Measurements from ENCODE around the gene GPRC5C. TPM values are rescaled to one million over a fixed set of nuclear protein-coding genes. Genes with fewer than 3 reads are reported as not detected.

The GPRC5C gene
- total RNA-seq, 1 donor from 2014 or later: 58.2 TPM

DNA sequence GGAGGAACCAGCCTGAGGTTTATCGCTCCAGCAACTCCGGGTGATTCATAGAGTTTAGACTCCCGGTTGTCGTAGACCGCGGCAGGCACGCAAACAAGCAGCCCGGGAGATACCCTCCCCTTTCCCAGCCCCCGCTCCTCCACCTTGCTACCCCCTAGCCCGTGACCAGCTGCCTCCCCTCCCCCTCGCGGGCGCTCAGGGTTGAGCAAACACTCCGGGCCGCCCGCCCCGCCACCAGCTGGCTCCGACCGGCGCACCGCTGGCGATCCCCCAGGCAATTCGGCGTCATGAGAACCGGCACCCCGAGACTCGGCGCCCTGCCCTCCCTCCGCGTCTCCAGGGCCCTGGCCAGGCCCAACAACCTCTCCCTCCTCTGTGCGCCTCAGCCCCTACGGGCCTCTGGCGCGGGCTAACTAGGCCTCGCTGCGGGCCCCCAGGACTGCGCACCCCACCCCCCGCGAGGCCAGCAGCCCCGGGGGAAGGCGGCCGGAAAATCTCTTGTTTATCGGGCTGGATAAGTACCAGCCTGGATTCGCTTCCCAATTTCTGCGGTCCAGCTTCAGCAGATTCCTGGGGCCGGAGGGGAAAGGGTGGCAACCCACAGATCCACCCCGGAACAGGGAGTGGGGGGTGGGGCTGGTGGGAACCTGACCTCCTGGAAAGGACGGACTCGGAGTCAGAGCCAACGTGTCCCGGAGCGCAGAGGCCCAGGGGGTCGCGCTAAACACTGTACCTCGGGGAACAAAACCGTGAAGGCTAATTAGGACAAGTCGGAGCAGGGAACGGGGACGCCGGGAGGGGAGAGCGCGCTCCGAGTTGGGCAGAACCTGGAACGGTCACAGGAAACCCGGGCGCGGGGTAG, 951 bp upstream of the GPRC5C start:
- Histone ChIP-seq H3K4me3 (peak overlapping the region; percentile 67), H3K36me3 (no peaks in the 10 kb centered on the region), H3K27me3 (ENCODE audit: low read depth) (peaks cover 38% of the 10 kb centered on the region), H3K4me1 (peaks cover 51% of the 10 kb centered on the region), H3K9me3 (no peaks in the 10 kb centered on the region), H3K27ac (peak overlapping the region; percentile 87)
- peak; percentile 90 for DNase-seq
- peak; percentile 77 to 83 for ATAC-seq
- intact Hi-C loops (cut with DNase I): no loop called here
- TF ChIP-seq, protein P1, sequence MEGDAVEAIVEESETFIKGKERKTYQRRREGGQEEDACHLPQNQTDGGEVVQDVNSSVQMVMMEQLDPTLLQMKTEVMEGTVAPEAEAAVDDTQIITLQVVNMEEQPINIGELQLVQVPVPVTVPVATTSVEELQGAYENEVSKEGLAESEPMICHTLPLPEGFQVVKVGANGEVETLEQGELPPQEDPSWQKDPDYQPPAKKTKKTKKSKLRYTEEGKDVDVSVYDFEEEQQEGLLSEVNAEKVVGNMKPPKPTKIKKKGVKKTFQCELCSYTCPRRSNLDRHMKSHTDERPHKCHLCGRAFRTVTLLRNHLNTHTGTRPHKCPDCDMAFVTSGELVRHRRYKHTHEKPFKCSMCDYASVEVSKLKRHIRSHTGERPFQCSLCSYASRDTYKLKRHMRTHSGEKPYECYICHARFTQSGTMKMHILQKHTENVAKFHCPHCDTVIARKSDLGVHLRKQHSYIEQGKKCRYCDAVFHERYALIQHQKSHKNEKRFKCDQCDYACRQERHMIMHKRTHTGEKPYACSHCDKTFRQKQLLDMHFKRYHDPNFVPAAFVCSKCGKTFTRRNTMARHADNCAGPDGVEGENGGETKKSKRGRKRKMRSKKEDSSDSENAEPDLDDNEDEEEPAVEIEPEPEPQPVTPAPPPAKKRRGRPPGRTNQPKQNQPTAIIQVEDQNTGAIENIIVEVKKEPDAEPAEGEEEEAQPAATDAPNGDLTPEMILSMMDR (IDR thresholded peaks at IDR 0.05): no peak

DNA sequence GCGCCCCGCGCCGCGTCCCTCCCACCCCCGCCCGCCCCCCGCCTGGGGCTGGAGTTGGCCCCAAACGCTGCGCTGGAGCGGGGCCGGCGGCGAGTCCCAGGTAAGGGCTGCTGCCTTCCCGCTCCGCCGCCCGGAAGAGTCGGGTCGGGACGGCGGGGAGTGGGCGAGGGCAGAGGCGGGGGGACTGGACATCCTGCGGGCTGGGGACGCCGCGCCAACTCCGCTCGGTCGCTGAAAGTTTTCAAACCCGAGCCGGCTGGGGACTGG, 469 bp downstream of the GPRC5C start:
- peaks cover 38% of the 10 kb centered on the region for H3K27me3 ChIP-seq (ENCODE audit: low read depth)
- H3K27ac ChIP-seq: peak overlapping the region; percentile 87
- TF ChIP-seq, protein P1 (IDR thresholded peaks at IDR 0.05): no peak
- no peak for ATAC-seq
- DNase-seq: no peak
- H3K4me3 ChIP-seq: peak overlapping the region; percentile 67
- H3K36me3 ChIP-seq: no peaks in the 10 kb centered on the region
- peaks cover under 1% of the 10 kb centered on the region for H3K9me3 ChIP-seq
- H3K4me1 ChIP-seq: peaks cover 52% of the 10 kb centered on the region
- intact Hi-C loops (cut with DNase I): no loop called here

DNA sequence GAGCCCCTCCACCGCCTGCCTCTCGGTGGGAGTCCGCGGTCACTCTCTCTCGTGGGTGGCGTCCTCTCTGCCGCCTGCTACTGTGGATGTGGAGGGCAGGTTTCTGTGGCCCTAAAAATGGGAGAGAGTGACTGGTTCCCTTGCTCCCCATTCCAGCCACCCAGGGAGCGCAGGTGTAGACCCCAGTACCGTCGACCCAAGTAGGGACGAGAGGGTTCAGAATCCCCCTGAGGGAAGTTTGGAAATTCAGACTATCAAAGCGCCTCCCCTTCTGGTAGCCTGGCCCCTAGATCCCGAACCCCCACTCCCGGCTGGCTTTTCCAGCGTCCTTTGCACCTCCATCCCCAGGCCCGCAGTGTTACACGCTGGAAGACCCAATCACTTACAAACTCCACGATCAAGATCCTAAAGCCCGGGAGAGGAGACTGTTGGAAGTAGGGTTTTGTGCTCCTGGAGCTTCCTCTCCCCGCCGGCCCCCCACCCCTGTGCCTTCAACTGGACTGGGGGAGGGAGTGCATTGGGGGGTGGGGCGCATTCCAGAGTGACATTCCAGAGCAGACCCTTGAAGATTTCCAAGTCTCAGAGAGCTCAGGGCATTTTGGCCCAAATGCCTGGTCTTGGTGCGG, 991 bp downstream of the GPRC5C start:
- intact Hi-C loops (cut with DNase I): no loop called here
- ATAC-seq (no peak), DNase-seq (no peak)
- H3K4me3 ChIP-seq: peak overlapping the region; percentile 67
- no peaks in the 10 kb centered on the region for H3K36me3 ChIP-seq
- H3K4me1 ChIP-seq: peaks cover 47% of the 10 kb centered on the region
- H3K9me3 ChIP-seq: peaks cover 6% of the 10 kb centered on the region
- peak overlapping the region; percentile 87 for H3K27ac ChIP-seq
- TF ChIP-seq, protein P1 (IDR thresholded peaks at IDR 0.05): no peak
- peaks cover 38% of the 10 kb centered on the region for H3K27me3 ChIP-seq (ENCODE audit: low read depth)

DNA sequence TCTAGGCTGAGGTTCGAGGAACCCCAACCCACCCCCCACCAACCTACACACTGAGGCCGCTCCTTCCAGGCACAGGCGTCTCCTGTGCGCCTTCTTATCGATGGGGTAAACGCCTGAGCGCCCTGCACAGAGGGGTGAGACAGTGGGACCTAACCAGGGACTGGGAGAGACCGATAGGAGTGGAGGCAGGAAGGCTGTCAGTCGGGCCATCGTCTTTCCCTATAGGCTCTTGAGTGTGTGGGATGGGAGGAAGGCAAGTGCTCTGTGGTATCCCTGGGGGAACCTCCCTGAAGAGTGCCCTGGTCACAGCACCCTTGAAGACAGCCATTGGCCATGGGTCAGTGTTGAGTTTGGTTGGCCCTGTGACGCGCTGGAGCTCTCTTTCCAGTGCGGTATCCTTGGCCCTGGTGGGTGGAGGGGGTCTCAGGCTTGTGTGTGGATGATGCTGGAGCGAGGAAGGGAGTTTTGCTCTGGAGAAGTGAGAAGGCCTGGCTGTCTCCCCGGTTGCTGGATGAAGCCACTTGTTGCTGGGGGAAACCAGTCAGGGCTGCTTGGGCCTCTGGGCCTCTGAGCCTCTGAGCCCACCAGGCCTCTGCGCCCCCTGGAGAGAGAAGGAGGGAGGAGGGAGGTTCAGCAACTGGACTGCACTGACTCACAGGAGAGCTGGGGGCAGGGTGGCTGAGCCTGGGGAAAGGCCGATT, 1.7 kb downstream of the GPRC5C start:
- Histone ChIP-seq H3K4me1 (peaks cover 44% of the 10 kb centered on the region), H3K36me3 (no peaks in the 10 kb centered on the region), H3K27me3 (ENCODE audit: low read depth) (peaks cover 38% of the 10 kb centered on the region), H3K4me3 (peak overlapping the region; percentile 67), H3K9me3 (peaks cover 11% of the 10 kb centered on the region), H3K27ac (peak overlapping the region; percentile 87)
- no peak for DNase-seq
- intact Hi-C loops (cut with DNase I): no loop called here
- TF ChIP-seq, protein P1 (IDR thresholded peaks at IDR 0.05): no peak
- no peak for ATAC-seq

DNA sequence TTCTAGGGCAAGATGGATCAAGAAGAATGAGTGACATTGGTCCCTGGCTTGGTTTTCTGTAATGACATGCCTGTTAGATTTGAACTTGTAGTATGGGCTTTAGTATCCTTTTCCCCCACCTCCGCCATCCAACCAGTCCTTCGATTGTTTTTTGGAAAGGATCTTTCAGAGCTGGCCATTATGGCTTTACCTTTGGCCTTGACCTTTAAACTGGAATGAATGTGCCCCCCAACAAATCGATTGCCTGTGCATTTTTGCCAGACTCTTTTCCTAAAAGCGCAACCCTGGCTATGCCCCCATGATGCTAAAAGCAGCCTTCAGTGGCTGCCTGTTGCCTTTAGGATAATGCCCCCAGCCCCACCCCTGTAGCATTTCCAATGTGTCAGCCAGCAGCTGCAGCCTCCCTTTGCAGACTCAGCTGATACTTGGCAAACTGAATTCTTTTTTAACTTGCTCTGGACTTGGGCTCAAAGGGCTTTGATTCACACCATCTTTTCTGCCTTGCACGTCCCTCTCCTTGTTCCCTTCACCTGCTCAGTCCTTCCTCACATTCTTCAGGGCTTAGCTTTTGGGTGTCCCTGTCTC, 4.0 kb downstream of the GPRC5C start:
- peaks cover 11% of the 10 kb centered on the region for H3K9me3 ChIP-seq
- no peak overlapping the region for H3K4me3 ChIP-seq
- peaks cover 13% of the 10 kb centered on the region for H3K36me3 ChIP-seq
- ATAC-seq (no peak), DNase-seq (no peak)
- H3K27ac ChIP-seq: no peak overlapping the region
- TF ChIP-seq, protein P1 (IDR thresholded peaks at IDR 0.05): no peak
- peaks cover 25% of the 10 kb centered on the region for H3K27me3 ChIP-seq (ENCODE audit: low read depth)
- intact Hi-C loops (cut with DNase I): no loop called here
- peaks cover 32% of the 10 kb centered on the region for H3K4me1 ChIP-seq
